ENCODE results near the gene AIPL1. TPM values are rescaled to one million over a fixed set of nuclear protein-coding genes. Genes with fewer than 3 reads are reported as not detected.

The AIPL1 gene
- total RNA-seq, 8 experiments from 2014 or later, result 0.08 to 1.00 (median 0.39) TPM; not detected in 4

GRCh38 chr17:6462692-6463091 is 27.8 kb upstream of the AIPL1 start:
- no peak for ATAC-seq (replicated peaks in 6 of 8)
- 20 to 100% (median 70%) methylated on average over 1 of the region's 2 CpGs; no CpG with 5 or more reads in 6 of the 10 experiments for WGBS, 10 experiments
- Histone ChIP-seq H3K4me1 (replicated peaks in 1 of 2) (peaks cover 3 to 23% of the 10 kb centered on the region in 2 donors), H3K4me3 (no peak overlapping the region), H3K27ac (no peak overlapping the region)
- in situ Hi-C loops (cut with MboI; ENCODE audit: low pct_unique_long_range_greater_than_20kb in 2 of 9, low sequenced_read_pairs in 9 of 9, unreplicated experiment in 9 of 9), result no loop called here

DNA sequence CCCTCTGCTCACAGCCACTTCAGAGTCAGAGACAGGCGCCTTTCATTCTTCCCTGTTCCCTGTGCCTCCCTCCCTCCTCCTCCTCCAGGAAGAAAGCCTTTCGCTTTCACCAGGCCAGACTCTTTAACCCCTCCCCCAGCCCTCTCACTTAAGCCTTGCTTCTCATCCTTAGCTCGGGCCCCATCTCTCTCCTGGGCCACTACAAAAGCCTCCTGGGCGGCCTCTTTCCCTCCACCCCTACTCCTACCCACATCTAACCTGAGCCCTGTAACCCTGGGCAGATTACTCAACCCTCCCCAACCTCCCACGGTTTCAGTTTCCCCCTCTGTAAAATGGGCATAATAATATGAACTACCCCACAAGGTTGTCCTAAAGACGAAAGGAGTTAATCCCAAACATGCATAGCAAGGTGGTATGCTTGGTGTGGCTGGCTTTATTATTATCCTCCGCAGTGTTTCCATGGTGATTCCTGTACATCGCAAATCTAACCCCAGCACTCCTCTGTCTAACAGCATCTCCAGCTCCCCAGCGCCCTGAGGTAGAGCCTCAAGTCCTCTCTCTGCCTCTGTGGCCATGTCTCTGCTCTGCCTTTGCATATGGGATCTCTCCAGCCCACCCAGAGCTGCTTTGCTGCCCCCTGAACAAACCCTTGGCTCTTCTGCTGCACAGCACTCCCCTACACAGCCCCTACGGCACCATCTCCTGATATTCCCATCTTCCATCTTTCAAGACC is 27.0 kb upstream of the AIPL1 start:
- in situ Hi-C loops (cut with MboI; ENCODE audit: low pct_unique_long_range_greater_than_20kb in 2 of 9, low sequenced_read_pairs in 9 of 9, unreplicated experiment in 9 of 9), result no loop called here
- no peak overlapping the region for H3K4me3 ChIP-seq

GRCh38 chr17:6461246-6461645 is 26.3 kb upstream of the AIPL1 start:
- WGBS, 10 experiments, result 50 to 100% (median 82%) methylated on average over 1 to 5 of the region's 14 CpGs; no CpG with 5 or more reads in 6 of the 10 experiments
- ATAC-seq (replicated peaks in 6 of 8), result no peak
- in situ Hi-C loops (cut with MboI; ENCODE audit: low pct_unique_long_range_greater_than_20kb in 2 of 9, low sequenced_read_pairs in 9 of 9, unreplicated experiment in 9 of 9), result no loop called here
- Histone ChIP-seq H3K4me1 (replicated peaks in 1 of 2) (peaks cover 9 to 34% of the 10 kb centered on the region in 2 donors), H3K4me3 (no peak overlapping the region), H3K27ac (no peak overlapping the region)

More for the DNA sequence above, 27.0 kb upstream of the AIPL1 start:
- no peak for ATAC-seq (replicated peaks in 6 of 8)
- H3K4me1 ChIP-seq (replicated peaks in 1 of 2), result peaks cover 8 to 30% of the 10 kb centered on the region in 2 donors
- no peak overlapping the region for H3K27ac ChIP-seq
- 17 to 100% (median 79%) methylated on average over 1 to 5 of the region's 10 CpGs; no CpG with 5 or more reads in 2 of the 10 experiments for WGBS, 10 experiments

GRCh38 chr17:6460531-6461161 is 25.7 kb upstream of the AIPL1 start:
- Histone ChIP-seq H3K27ac (no peak overlapping the region), H3K4me1 (replicated peaks in 1 of 2) (peaks cover 9 to 34% of the 10 kb centered on the region in 2 donors), H3K4me3 (no peak overlapping the region)
- ATAC-seq (replicated peaks in 6 of 8), result peak in 3 of 8 experiments; percentile 11 to 46 (median 14)
- WGBS, 10 experiments, result 40 to 100% (median 71%) methylated on average over 1 to 7 of the region's 9 CpGs; no CpG with 5 or more reads in 2 of the 10 experiments
- in situ Hi-C loops (cut with MboI; ENCODE audit: low pct_unique_long_range_greater_than_20kb in 2 of 9, low sequenced_read_pairs in 9 of 9, unreplicated experiment in 9 of 9), result no loop called here

DNA sequence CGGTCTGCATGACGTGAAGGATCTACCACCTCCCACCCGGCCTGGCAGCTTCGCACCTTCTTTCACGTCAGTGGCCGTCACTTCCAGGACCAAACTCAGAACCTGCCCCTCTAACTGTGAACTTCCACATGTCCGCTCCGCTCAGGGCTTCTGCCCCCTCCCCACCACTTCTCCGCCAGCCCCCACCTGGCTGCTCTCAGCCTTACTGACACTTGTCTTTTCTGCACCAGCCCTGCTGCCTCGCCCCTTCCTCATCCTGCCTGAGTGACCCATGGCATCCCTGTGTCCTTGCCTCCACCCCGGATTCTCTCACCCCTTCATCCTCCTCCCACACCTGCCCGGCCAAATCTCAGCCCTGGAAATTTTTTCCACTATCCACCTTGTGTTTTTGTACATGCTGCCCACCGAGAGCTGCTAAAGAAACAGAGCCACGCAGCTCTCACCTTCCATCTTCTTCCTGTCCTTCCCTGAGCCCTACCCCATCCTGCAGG is 23.6 kb upstream of the AIPL1 start:
- H3K4me3 ChIP-seq, result no peak overlapping the region
- H3K27ac ChIP-seq, result no peak overlapping the region
- H3K4me1 ChIP-seq (replicated peaks in 1 of 2), result peaks cover 9 to 35% of the 10 kb centered on the region in 2 donors
- 50 to 100% (median 94%) methylated on average over 1 to 5 of the region's 14 CpGs; no CpG with 5 or more reads in 1 of the 10 experiments for WGBS, 10 experiments
- no peak for ATAC-seq (replicated peaks in 6 of 8)
- in situ Hi-C loops (cut with MboI; ENCODE audit: low pct_unique_long_range_greater_than_20kb in 2 of 9, low sequenced_read_pairs in 9 of 9, unreplicated experiment in 9 of 9), result no loop called here

DNA sequence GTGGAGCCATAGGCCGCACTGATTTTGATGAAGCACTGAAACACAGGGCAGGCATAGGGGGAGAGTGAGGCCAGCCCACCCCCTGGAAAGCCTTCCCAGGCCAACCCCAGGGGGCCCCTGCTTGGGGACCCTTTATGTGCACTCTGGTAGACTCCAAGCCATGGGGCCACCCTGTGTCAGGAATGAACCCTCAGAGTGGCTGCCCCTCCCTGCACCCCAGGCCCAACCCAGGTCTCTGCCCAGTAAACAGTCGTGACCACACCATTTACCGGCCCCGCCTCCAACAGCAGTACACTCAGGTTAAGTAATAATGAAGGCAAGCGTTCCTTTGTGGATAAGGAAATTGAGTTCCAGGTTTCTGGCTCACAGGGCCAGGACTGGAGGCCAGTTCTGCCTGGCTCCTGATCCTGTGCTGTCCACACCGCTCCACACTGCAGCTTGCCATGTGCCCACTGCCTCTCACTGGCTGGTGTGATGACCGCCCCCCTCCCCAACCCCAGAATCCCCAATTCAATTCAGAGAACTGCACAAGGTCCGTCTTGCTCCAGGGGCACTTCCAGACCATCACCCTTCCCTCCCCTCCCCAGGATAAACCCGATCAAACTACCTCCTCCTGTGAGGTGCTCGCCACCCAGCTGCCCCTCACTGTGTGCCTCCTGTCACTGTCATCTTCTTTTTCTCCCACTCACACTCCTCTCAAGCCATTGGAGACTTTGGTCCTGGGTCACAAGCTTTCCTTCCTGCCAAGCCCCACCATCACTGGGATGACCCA is 23.0 kb upstream of the AIPL1 start:
- in situ Hi-C loops (cut with MboI; ENCODE audit: low pct_unique_long_range_greater_than_20kb in 2 of 9, low sequenced_read_pairs in 9 of 9, unreplicated experiment in 9 of 9), result no loop called here
- 0 to 80% (median 69%) methylated on average over 1 to 4 of the region's 10 CpGs; no CpG with 5 or more reads in 6 of the 10 experiments for WGBS, 10 experiments

DNA sequence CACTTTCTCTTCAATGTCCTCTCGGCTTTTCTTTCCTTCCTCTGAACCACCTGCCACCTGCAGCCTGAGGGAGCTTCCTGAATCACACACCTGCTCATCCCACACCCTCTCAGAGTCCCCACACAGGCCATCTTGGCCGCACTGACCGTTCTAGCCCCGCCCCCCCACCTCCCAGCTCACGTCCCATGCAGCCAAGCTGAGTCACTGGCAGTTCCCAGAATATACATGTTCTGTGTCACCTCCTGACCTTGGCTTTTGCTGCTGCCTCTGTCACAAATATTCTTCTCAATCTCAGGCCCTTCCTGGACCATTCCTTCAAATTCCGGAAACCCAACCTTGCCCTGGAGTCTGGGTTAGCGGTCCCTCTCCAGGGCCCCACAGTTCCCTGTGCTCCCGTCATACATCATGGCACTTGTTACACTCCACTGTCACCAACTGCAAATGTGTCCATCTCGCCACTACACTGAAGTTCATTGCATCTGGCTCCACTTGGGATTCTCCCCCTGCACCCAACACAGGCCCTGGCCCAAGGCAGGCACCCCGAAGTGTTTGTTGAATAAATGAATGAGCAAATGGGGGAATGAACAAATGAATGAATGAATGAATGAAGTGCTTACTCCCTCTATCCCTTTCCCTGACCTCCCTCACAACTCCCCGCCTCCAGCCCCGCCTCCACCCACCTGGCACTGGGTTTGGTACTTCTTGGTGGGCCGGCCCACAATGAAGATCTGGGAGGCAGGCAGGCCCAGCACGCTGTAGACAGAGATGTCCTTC is 22.2 kb upstream of the AIPL1 start:
- WGBS, 10 experiments, result 43 to 100% (median 71%) methylated on average over 1 to 8 of the region's 14 CpGs; no CpG with 5 or more reads in 4 of the 10 experiments
- in situ Hi-C loops (cut with MboI; ENCODE audit: low pct_unique_long_range_greater_than_20kb in 2 of 9, low sequenced_read_pairs in 9 of 9, unreplicated experiment in 9 of 9), result no loop called here
- no peak overlapping the region for H3K4me3 ChIP-seq
- H3K4me1 ChIP-seq (replicated peaks in 1 of 2), result peaks cover 15 to 47% of the 10 kb centered on the region in 2 donors
- no peak overlapping the region for H3K27ac ChIP-seq
- ATAC-seq (replicated peaks in 6 of 8), result peak in 7 of 8 experiments; percentile 37 to 82 (median 54)

More for the DNA sequence above, 23.0 kb upstream of the AIPL1 start:
- no peak overlapping the region for H3K4me3 ChIP-seq
- H3K27ac ChIP-seq, result no peak overlapping the region
- peaks cover 9 to 40% of the 10 kb centered on the region in 2 donors for H3K4me1 ChIP-seq (replicated peaks in 1 of 2)
- ATAC-seq (replicated peaks in 6 of 8), result peak in 2 of 8 experiments; percentile 20 to 66

DNA sequence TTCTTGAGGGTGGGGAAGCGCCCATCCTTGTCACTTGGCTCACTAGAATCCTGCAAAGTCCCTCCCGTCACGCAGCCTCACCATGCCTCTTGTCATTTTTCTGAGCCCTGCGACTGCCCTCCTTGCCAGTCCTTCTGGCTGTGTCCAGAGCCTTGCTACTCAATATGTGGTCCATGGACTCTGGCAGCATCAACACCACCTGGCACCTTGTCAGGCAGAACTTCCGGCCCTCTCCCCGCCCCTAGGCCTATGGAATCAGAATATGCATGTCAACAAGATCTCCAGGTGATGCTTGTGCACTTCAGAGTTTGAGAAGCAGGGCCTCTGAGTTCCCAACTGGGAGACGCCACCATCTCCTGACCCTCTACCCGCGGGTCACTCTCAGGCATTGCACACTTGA is 21.4 kb upstream of the AIPL1 start:
- H3K4me3 ChIP-seq, result no peak overlapping the region
- in situ Hi-C loops (cut with MboI; ENCODE audit: low pct_unique_long_range_greater_than_20kb in 2 of 9, low sequenced_read_pairs in 9 of 9, unreplicated experiment in 9 of 9), result no loop called here
- WGBS, 10 experiments, result 76 to 100% (median 100%) methylated on average over 5 to 9 of the region's 9 CpGs; no CpG with 5 or more reads in 7 of the 10 experiments
- no peak overlapping the region for H3K27ac ChIP-seq
- ATAC-seq (replicated peaks in 6 of 8), result no peak
- H3K4me1 ChIP-seq (replicated peaks in 1 of 2), result peaks cover 23 to 54% of the 10 kb centered on the region in 2 donors

DNA sequence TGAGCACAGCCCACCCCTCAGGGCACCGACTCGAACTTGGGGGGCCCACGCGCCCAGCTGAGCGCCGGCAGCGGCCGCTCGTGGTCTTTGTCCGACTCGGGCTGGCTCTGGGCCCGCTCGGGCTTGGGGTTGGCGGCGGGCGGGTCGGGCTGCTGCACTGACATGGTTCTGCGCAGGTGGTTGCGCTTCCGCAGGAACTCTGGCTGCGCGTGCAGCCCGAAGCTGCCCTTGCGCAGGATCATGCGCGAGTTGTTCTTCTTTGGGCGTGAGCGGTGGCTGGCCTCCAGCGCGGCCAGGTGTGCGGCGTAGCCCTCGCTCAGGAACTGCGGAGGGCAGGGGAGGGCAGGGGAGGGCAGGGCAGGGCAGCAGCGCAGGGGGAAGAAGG is 20.4 kb upstream of the AIPL1 start:
- peak overlapping the region in 1 of 2 donors; percentile 38 for H3K27ac ChIP-seq
- peak in 6 of 8 experiments; percentile 58 to 86 (median 74) for ATAC-seq (replicated peaks in 6 of 8)
- in situ Hi-C loops (cut with MboI; ENCODE audit: low pct_unique_long_range_greater_than_20kb in 2 of 9, low sequenced_read_pairs in 9 of 9, unreplicated experiment in 9 of 9), result no loop called here
- H3K4me3 ChIP-seq, result peak overlapping the region in 1 of 5 donors; percentile 10
- H3K4me1 ChIP-seq (replicated peaks in 1 of 2), result peaks cover 30 to 54% of the 10 kb centered on the region in 2 donors
- WGBS, 10 experiments, result no CpG with 5 or more reads among the region's 35 CpGs

DNA sequence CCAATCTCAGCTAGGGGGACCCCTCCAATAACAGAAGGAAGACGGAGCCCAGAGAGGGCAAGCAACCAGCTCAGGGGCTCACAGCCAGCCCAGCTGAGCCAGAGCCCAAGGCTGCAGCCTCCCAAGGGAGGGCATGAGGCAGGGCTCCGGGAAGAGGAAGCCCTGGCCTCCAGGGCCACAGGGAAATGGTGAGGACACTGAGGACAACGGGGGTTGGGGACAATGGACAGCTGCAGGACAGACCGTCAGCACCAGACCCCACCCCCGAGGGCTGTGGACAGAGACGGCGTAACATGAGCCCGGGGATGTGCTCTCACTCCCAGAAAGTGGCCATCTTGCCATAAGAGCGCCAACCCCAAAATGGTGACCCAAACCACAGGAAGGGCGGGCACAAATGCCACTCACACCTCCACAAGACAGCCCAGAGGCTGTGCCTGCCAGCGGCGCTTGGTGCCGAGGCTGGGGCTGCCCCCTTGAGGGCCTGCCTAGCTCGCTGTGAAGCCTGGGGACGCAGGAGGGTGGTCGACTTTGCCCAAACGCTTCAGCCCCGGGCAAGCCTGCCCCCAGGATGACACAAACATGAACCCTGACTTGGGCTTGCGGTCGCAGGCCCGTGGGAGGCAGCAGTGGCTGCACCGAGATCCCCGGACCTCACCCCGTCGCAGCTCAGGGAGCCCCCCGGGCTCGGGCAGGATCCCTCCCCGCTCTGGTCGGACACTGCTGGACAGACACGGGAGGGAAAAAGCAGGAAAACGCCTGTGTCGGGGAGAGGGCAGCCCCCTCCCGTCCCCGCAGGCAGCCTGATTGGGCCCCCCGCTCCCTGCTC is 19.8 kb upstream of the AIPL1 start:
- Histone ChIP-seq H3K4me3 (no peak overlapping the region), H3K4me1 (replicated peaks in 1 of 2) (peaks cover 36 to 56% of the 10 kb centered on the region in 2 donors), H3K27ac (peak overlapping the region in 1 of 2 donors; percentile 38)
- in situ Hi-C loops (cut with MboI; ENCODE audit: low pct_unique_long_range_greater_than_20kb in 2 of 9, low sequenced_read_pairs in 9 of 9, unreplicated experiment in 9 of 9), result no loop called here
- peak in 6 of 8 experiments; percentile 26 to 60 (median 46) for ATAC-seq (replicated peaks in 6 of 8)
- WGBS, 10 experiments, result 44 to 100% (median 49%) methylated on average over 1 to 5 of the region's 35 CpGs; no CpG with 5 or more reads in 7 of the 10 experiments

DNA sequence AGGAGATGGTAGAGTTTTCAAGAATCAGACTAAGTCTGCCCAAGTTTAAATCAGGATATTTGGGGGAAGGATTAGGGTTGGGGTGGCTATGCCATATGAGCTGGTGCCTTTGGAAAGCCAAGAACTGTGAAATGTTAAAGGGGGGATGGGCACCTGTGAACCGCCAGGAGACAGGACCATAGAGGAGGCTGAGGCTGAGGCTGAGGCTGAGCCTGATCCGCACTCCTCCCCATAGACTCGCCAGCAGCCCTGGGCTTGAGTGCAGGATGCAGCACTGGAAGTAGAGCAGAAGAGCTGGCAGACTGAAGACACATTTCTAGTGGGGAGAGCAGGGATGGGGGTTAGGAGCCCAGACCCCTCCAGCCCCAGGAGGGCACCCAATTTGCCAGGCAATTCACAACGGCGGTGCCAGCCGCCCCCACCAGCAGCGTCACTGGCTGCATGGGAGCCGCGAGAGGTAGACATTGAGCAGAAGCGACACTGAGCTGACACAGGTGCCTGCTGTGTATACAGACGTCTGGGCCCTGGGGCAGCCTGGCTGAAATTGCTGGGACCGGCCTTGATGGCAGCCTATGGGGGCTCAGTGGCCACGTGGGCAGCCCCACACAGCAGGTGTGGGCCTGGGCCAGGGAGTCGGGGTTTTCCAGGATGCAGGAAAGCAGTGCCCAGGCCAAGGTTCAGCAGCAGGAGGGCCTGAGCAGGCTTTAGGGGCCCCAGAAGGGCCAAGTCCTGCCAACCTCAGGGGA is 18.5 kb upstream of the AIPL1 start:
- 44 to 100% (median 77%) methylated on average over 1 to 9 of the region's 14 CpGs; no CpG with 5 or more reads in 2 of the 10 experiments for WGBS, 10 experiments
- H3K4me1 ChIP-seq (replicated peaks in 1 of 2), result peaks cover 37 to 56% of the 10 kb centered on the region in 2 donors
- in situ Hi-C loops (cut with MboI; ENCODE audit: low pct_unique_long_range_greater_than_20kb in 2 of 9, low sequenced_read_pairs in 9 of 9, unreplicated experiment in 9 of 9), result no loop called here
- H3K4me3 ChIP-seq, result no peak overlapping the region
- ATAC-seq (replicated peaks in 6 of 8), result no peak
- H3K27ac ChIP-seq, result no peak overlapping the region

All from motor neuron (in vitro differentiated cells).